Chondrocyte (in vitro differentiated cells): ENCODE measurements around the gene IL23R. TPM values are rescaled to one million over a fixed set of nuclear protein-coding genes. Genes with fewer than 3 reads are reported as not detected.

Experiments
- DNase-seq: peaks from one replicate; pipeline ENCODE4 v3.0.0; 2021; ENCODE audit warnings: mixed read lengths, low spot score
- H3K27ac Mint-ChIP-seq: one replicate; pipeline ENCODE4 v1.8.0; 2021; ENCODE audit warnings: mild to moderate bottlenecking, moderate library complexity, mixed read lengths; ENCODE audit not compliant: unreplicated experiment
- H3K27me3 Mint-ChIP-seq: 2 replicates; pipeline ENCODE4 v1.8.0; 2021; ENCODE audit warnings: low read depth, mixed read lengths
- H3K36me3 Mint-ChIP-seq: 2 replicates; pipeline ENCODE4 v1.8.0; 2021; ENCODE audit warnings: low read depth, mixed read lengths
- H3K4me1 Mint-ChIP-seq: 2 replicates; pipeline ENCODE4 v1.8.0; 2021; ENCODE audit warnings: low read depth, mild to moderate bottlenecking, mixed read lengths
- H3K4me3 Mint-ChIP-seq: one replicate; pipeline ENCODE4 v1.8.0; 2021; ENCODE audit warnings: mild to moderate bottlenecking, moderate library complexity, mixed read lengths; ENCODE audit not compliant: unreplicated experiment
- H3K9me3 Mint-ChIP-seq: 2 replicates; pipeline ENCODE4 v1.8.0; 2021; ENCODE audit warnings: low read depth, mixed read lengths
- CTCF ChIP-seq: fragments of 200-600 bp; sonication (generic); IDR thresholded peaks from 2 replicates; pipeline ENCODE4 v1.5.0; 2021; ENCODE audit warnings: antibody characterized with exemption, mild to moderate bottlenecking, moderate library complexity
- total RNA-seq: library from RNA; stranded (reverse); gene quantifications from 3 replicates; pipeline ENCODE4 v1.2.1, GENCODE V29; 2021

Gene IL23R
- total RNA-seq, 1 donor from 2014 or later = not detected

GRCh38 chr1:67250051-67250653, 83.9 kb downstream of the IL23R start:
- Mint-ChIP-seq H3K27ac (no peak overlapping the region), H3K4me3 (no peak overlapping the region), H3K36me3 (peaks cover 5% of the 10 kb centered on the region), H3K4me1 (no peaks in the 10 kb centered on the region), H3K9me3 (peaks cover 22% of the 10 kb centered on the region), H3K27me3 (peaks cover 23% of the 10 kb centered on the region)
- DNase-seq = no peak
- TF ChIP-seq CTCF = no peak

GRCh38 chr1:67256291-67257172, 90.3 kb downstream of the IL23R start:
- Mint-ChIP-seq H3K4me3 (no peak overlapping the region), H3K27ac (no peak overlapping the region), H3K27me3 (peaks cover 6% of the 10 kb centered on the region), H3K36me3 (peaks cover 1% of the 10 kb centered on the region), H3K4me1 (no peaks in the 10 kb centered on the region), H3K9me3 (peaks cover 3% of the 10 kb centered on the region)
- no peak for TF ChIP-seq CTCF
- DNase-seq = no peak

GRCh38 chr1:67257173-67257535, 90.9 kb downstream of the IL23R start:
- no peak overlapping the region for H3K27ac Mint-ChIP-seq
- peaks cover 6% of the 10 kb centered on the region for H3K27me3 Mint-ChIP-seq
- no peak for DNase-seq
- H3K36me3 Mint-ChIP-seq = peaks cover 1% of the 10 kb centered on the region
- TF ChIP-seq CTCF = no peak
- peaks cover 2% of the 10 kb centered on the region for H3K9me3 Mint-ChIP-seq
- H3K4me3 Mint-ChIP-seq = no peak overlapping the region
- no peaks in the 10 kb centered on the region for H3K4me1 Mint-ChIP-seq

- Mint-ChIP-seq H3K36me3 (no peaks in the 10 kb centered on the region), H3K4me1 (no peaks in the 10 kb centered on the region), H3K4me3 (no peak overlapping the region), H3K27ac (no peak overlapping the region), H3K27me3 (peaks cover 8% of the 10 kb centered on the region), H3K9me3 (no peaks in the 10 kb centered on the region)
- TF ChIP-seq CTCF = peak; percentile 43
- DNase-seq = no peak
Measured at GRCh38 chr1:67261680-67262079, 95.4 kb downstream of the IL23R start.

GRCh38 chr1:67262735-67263134, 96.5 kb downstream of the IL23R start:
- TF ChIP-seq CTCF = no peak
- no peaks in the 10 kb centered on the region for H3K4me1 Mint-ChIP-seq
- peaks cover 8% of the 10 kb centered on the region for H3K27me3 Mint-ChIP-seq
- H3K4me3 Mint-ChIP-seq = no peak overlapping the region
- no peaks in the 10 kb centered on the region for H3K9me3 Mint-ChIP-seq
- no peak overlapping the region for H3K27ac Mint-ChIP-seq
- no peaks in the 10 kb centered on the region for H3K36me3 Mint-ChIP-seq
- no peak for DNase-seq
